ENCODE measurements around the gene RUFY1.
"Not testable (repeated sequence)": the region's sequence is repeated elsewhere in the genome, so short reads cannot be mapped to it uniquely, and the experiment has no call there.

RUFY1 gene

GRCh38 chr5:179530069-179530998, 20.0 kb upstream of the RUFY1 start:
- DNase-seq, result no peak
- in situ Hi-C loops (cut with HindIII; ENCODE audit: low pct_ligation_motif_present, low pct_unique_long_range_greater_than_20kb, low sequenced_read_pairs), result no loop called here

- DNase-seq, result no peak
- in situ Hi-C loops (cut with HindIII; ENCODE audit: low pct_ligation_motif_present, low pct_unique_long_range_greater_than_20kb, low sequenced_read_pairs), result no loop called here
These were observed 17.3 kb upstream of the RUFY1 start for GRCh38 chr5:179533024-179533423.

- DNase-seq, result no peak
- in situ Hi-C loops (cut with HindIII; ENCODE audit: low pct_ligation_motif_present, low pct_unique_long_range_greater_than_20kb, low sequenced_read_pairs), result no loop called here
These were observed 16.4 kb upstream of the RUFY1 start for GRCh38 chr5:179533907-179534306.

GRCh38 chr5:179534431-179534830, 15.9 kb upstream of the RUFY1 start:
- no peak for DNase-seq
- in situ Hi-C loops (cut with HindIII; ENCODE audit: low pct_ligation_motif_present, low pct_unique_long_range_greater_than_20kb, low sequenced_read_pairs), result no loop called here

- DNase-seq, result no peak
- in situ Hi-C loops (cut with HindIII; ENCODE audit: low pct_ligation_motif_present, low pct_unique_long_range_greater_than_20kb, low sequenced_read_pairs), result no loop called here
These were observed 13.7 kb upstream of the RUFY1 start for GRCh38 chr5:179536676-179537075.

- in situ Hi-C loops (cut with HindIII; ENCODE audit: low pct_ligation_motif_present, low pct_unique_long_range_greater_than_20kb, low sequenced_read_pairs), result no loop called here
- DNase-seq, result no peak
These were observed 8.2 kb upstream of the RUFY1 start for GRCh38 chr5:179542170-179542569.

- not testable (repeated sequence) for DNase-seq
These were observed 7.1 kb upstream of the RUFY1 start for GRCh38 chr5:179543275-179543674.

GRCh38 chr5:179553006-179553405, 2.7 kb downstream of the RUFY1 start:
- in situ Hi-C loops (cut with HindIII; ENCODE audit: low pct_ligation_motif_present, low pct_unique_long_range_greater_than_20kb, low sequenced_read_pairs), result no loop called here
- DNase-seq, result no peak

More at GRCh38 chr5:179543275-179543674, 7.1 kb upstream of the RUFY1 start:
- in situ Hi-C loops (cut with HindIII; ENCODE audit: low pct_ligation_motif_present, low pct_unique_long_range_greater_than_20kb, low sequenced_read_pairs), result not testable (repeated sequence)

GRCh38 chr5:179553875-179554274, 3.5 kb downstream of the RUFY1 start:
- in situ Hi-C loops (cut with HindIII; ENCODE audit: low pct_ligation_motif_present, low pct_unique_long_range_greater_than_20kb, low sequenced_read_pairs), result no loop called here
- DNase-seq, result peak; percentile 52

- no peak for DNase-seq
- in situ Hi-C loops (cut with HindIII; ENCODE audit: low pct_ligation_motif_present, low pct_unique_long_range_greater_than_20kb, low sequenced_read_pairs), result no loop called here
These were observed 4.6 kb downstream of the RUFY1 start for GRCh38 chr5:179554981-179555380.

GRCh38 chr5:179558261-179558799, 8.0 kb downstream of the RUFY1 start:
- DNase-seq; in situ Hi-C loops (cut with HindIII; ENCODE audit: low pct_ligation_motif_present, low pct_unique_long_range_greater_than_20kb, low sequenced_read_pairs): not testable (repeated sequence)

GRCh38 chr5:179558932-179559283, 8.6 kb downstream of the RUFY1 start:
- DNase-seq, result no peak
- in situ Hi-C loops (cut with HindIII; ENCODE audit: low pct_ligation_motif_present, low pct_unique_long_range_greater_than_20kb, low sequenced_read_pairs), result no loop called here

- in situ Hi-C loops (cut with HindIII; ENCODE audit: low pct_ligation_motif_present, low pct_unique_long_range_greater_than_20kb, low sequenced_read_pairs), result no loop called here
- DNase-seq, result peak; percentile 97
These were observed 9.2 kb downstream of the RUFY1 start for GRCh38 chr5:179559284-179560252.

- DNase-seq, result no peak
- in situ Hi-C loops (cut with HindIII; ENCODE audit: low pct_ligation_motif_present, low pct_unique_long_range_greater_than_20kb, low sequenced_read_pairs), result no loop called here
These were observed 14.2 kb downstream of the RUFY1 start for GRCh38 chr5:179564526-179564925.

GRCh38 chr5:179568721-179569120, 18.4 kb downstream of the RUFY1 start:
- in situ Hi-C loops (cut with HindIII; ENCODE audit: low pct_ligation_motif_present, low pct_unique_long_range_greater_than_20kb, low sequenced_read_pairs), result no loop called here
- DNase-seq, result no peak

- in situ Hi-C loops (cut with HindIII; ENCODE audit: low pct_ligation_motif_present, low pct_unique_long_range_greater_than_20kb, low sequenced_read_pairs), result no loop called here
- DNase-seq, result no peak
These were observed 22.0 kb downstream of the RUFY1 start for GRCh38 chr5:179572386-179572785.

GRCh38 chr5:179577286-179577960, 27.1 kb downstream of the RUFY1 start:
- in situ Hi-C loops (cut with HindIII; ENCODE audit: low pct_ligation_motif_present, low pct_unique_long_range_greater_than_20kb, low sequenced_read_pairs), result no loop called here

GRCh38 chr5:179585941-179586401, 35.6 kb downstream of the RUFY1 start:
- DNase-seq, result no peak
- in situ Hi-C loops (cut with HindIII; ENCODE audit: low pct_ligation_motif_present, low pct_unique_long_range_greater_than_20kb, low sequenced_read_pairs), result no loop called here

More at GRCh38 chr5:179577286-179577960, 27.1 kb downstream of the RUFY1 start:
- DNase-seq, result no peak
